Smooth muscle cell (in vitro differentiated cells): Measurements from ENCODE around the gene GATB. TPM values are rescaled to one million over a fixed set of nuclear protein-coding genes. Genes with fewer than 3 reads are reported as not detected.
A peak's percentile ranks its signal among the peaks of the same experiment; 100 is the strongest.

Experiments used
- DNase-seq: peaks from one replicate; lab custom pipeline; 2025; ENCODE audit not compliant: unreplicated experiment; lab: John Stamatoyannopoulos, UW
- H2AFZ ChIP-seq: fragments of 200-600 bp; sonication (generic); 2 replicates; pipeline ENCODE4 v1.6.0; 2016; ENCODE audit warnings: antibody characterized with exemption, low read depth, mild to moderate bottlenecking
- H3F3A ChIP-seq: fragments of 200-600 bp; sonication (generic); 2 replicates; pipeline ENCODE4 v1.6.0; 2017; ENCODE audit warnings: antibody characterized with exemption, low read depth
- H3K27ac ChIP-seq: fragments of 200-600 bp; sonication (generic); 2 replicates; pipeline ENCODE4 v1.5.1; 2016; ENCODE audit warnings: low read depth, mild to moderate bottlenecking
- H3K27me3 ChIP-seq: fragments of 200-600 bp; sonication (generic); 2 replicates; pipeline ENCODE4 v1.6.1; 2016; ENCODE audit warnings: low read depth, mild to moderate bottlenecking
- H3K36me3 ChIP-seq: fragments of 200-600 bp; sonication (generic); 2 replicates; pipeline ENCODE4 v1.5.1; 2016; ENCODE audit warnings: low read depth
- H3K4me1 ChIP-seq: fragments of 200-600 bp; sonication (generic); 2 replicates; pipeline ENCODE4 v1.5.1; 2016; ENCODE audit warnings: low read depth
- H3K4me2 ChIP-seq: fragments of 200-600 bp; sonication (generic); 2 replicates; pipeline ENCODE4 v1.6.0; 2016; ENCODE audit warnings: mild to moderate bottlenecking
- H3K4me3 ChIP-seq: fragments of 200-600 bp; sonication (generic); 2 replicates; pipeline ENCODE4 v1.5.1; 2016; ENCODE audit warnings: mild to moderate bottlenecking
- H3K79me2 ChIP-seq: fragments of 200-600 bp; sonication (generic); 2 replicates; pipeline ENCODE4 v1.6.0; 2016; ENCODE audit warnings: low read depth, mild to moderate bottlenecking
- H3K9ac ChIP-seq: fragments of 200-600 bp; sonication (generic); 2 replicates; pipeline ENCODE4 v1.6.0; 2016; ENCODE audit warnings: low read depth
- H3K9me3 ChIP-seq: fragments of 200-600 bp; sonication (generic); replicated peaks from 2 replicates; pipeline ENCODE4 v1.5.1; 2016; ENCODE audit warnings: low read depth
- H4K20me1 ChIP-seq: fragments of 200-600 bp; sonication (generic); 2 replicates; pipeline ENCODE4 v1.6.0; 2016; ENCODE audit warnings: low read depth
- CTCF ChIP-seq: fragments of 200-600 bp; sonication (generic); IDR thresholded peaks from 2 replicates; pipeline ENCODE4 v1.5.1; 2017; ENCODE audit warnings: borderline replicate concordance, mild to moderate bottlenecking, antibody characterized with exemption; ENCODE audit not compliant: insufficient read depth, poor library complexity, severe bottlenecking
- WGBS: methylation state at CpG from one replicate; pipeline ENCODE4 v1.1.7; 2016; ENCODE audit warnings: low lambda C conversion rate; 5-methylcytosine and 5-hydroxymethylcytosine counted together
- polyA plus RNA-seq: library from polyadenylated mRNA; unstranded; fragments of >200 nt; fragmentation: Nextera tagmentation; extraction: Ambion mirVana; gene quantifications from 2 replicates; pipeline ENCODE4 v1.2.1, GENCODE V29; 2016
- total RNA-seq: library from RNA; depleted of rRNA; stranded (reverse); fragments of >200 nt; gene quantifications from 2 replicates; pipeline ENCODE4 v1.2.3, GENCODE V29; 2014

GATB gene
- total and polyA plus RNA-seq, 2 experiments from 2014 or later = 15.7 to 17.6 TPM

DNA sequence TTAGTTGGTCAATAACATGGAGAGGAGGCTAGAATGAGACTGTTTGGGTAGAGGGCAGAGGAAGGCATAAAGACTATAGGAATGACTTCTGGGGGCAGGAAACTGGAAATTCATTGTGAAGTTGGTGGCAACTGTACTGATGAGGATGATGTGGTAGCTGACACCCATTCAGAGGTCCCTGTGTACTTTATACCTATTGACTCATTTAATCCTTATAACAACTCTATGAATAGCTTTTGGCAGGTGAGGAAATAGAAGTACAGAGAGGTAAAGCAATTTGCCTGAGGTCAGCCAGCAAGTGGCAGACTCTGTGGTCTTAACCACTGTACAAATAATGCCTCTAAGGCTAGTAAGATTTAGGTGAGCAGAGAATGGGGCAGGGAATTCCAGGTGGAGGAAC is 100.1 kb downstream of the GATB start:
- DNase-seq = no peak
- Histone ChIP-seq H3K4me1 (peaks cover 4% of the 10 kb centered on the region), H3K27ac (no peak overlapping the region), H4K20me1 (no peaks in the 10 kb centered on the region), H3K4me3 (no peak overlapping the region), H3K4me2 (no peak overlapping the region), H3K9me3 (no peaks in the 10 kb centered on the region), H3K27me3 (no peaks in the 10 kb centered on the region), H3F3A (peaks cover 9% of the 10 kb centered on the region), H3K9ac (no peak overlapping the region), H3K36me3 (no peaks in the 10 kb centered on the region), H3K79me2 (no peaks in the 10 kb centered on the region), H2AFZ (no peak overlapping the region)
- TF ChIP-seq CTCF = no peak

GRCh38 chr4:151659601-151660364 is 101.0 kb downstream of the GATB start:
- H3K4me1 ChIP-seq = peaks cover 4% of the 10 kb centered on the region
- DNase-seq = no peak
- H3K27me3 ChIP-seq = no peaks in the 10 kb centered on the region
- H3K4me3 ChIP-seq = no peak overlapping the region
- no peaks in the 10 kb centered on the region for H3K9me3 ChIP-seq
- no peaks in the 10 kb centered on the region for H4K20me1 ChIP-seq
- peaks cover 9% of the 10 kb centered on the region for H3F3A ChIP-seq
- peak overlapping the region; percentile 66 for H2AFZ ChIP-seq
- WGBS = 41% methylated on average over 12 of the region's 12 CpGs
- H3K79me2 ChIP-seq = no peaks in the 10 kb centered on the region
- TF ChIP-seq CTCF = no peak
- no peaks in the 10 kb centered on the region for H3K36me3 ChIP-seq
- peak overlapping the region; percentile 41 for H3K27ac ChIP-seq
- H3K9ac ChIP-seq = no peak overlapping the region
- peak overlapping the region; percentile 58 for H3K4me2 ChIP-seq

- Histone ChIP-seq H3K4me3 (no peak overlapping the region), H3K4me2 (peak overlapping the region; percentile 58), H2AFZ (peak overlapping the region; percentile 66), H3K9ac (no peak overlapping the region), H3K79me2 (no peaks in the 10 kb centered on the region), H3K36me3 (no peaks in the 10 kb centered on the region), H3F3A (peaks cover 9% of the 10 kb centered on the region), H3K9me3 (no peaks in the 10 kb centered on the region), H3K4me1 (peaks cover 4% of the 10 kb centered on the region), H3K27me3 (no peaks in the 10 kb centered on the region), H4K20me1 (no peaks in the 10 kb centered on the region), H3K27ac (peak overlapping the region; percentile 41)
- no peak for DNase-seq
- no peak for TF ChIP-seq CTCF
These were observed 101.7 kb downstream of the GATB start for GRCh38 chr4:151658959-151659600.
